ENCODE data around the gene ATP11A. TPM values are rescaled to one million over a fixed set of nuclear protein-coding genes. Genes with fewer than 3 reads are reported as not detected.

The ATP11A gene
- total and polyA plus RNA-seq, 10 of the 15 experiments (the other 5 are each of a cell fraction or from before 2014, with no cell fraction given), result 1.4 to 69.6 (median 14.4) TPM

GRCh38 chr13:112890316-112891145 lies 200.7 kb downstream of the ATP11A start:
- no peak overlapping the region for H3K4me2 ChIP-seq (ENCODE audit: control insufficient read depth, insufficient read depth)
- H3K36me3 ChIP-seq (ENCODE audit: control insufficient read depth in 2 of 2, insufficient read depth in 2 of 2, low read length in 1 of 2), result no peaks in the 10 kb centered on the region
- DNase-seq (ENCODE audit: low read depth, low spot score), result no peak
- no peaks in the 10 kb centered on the region for H3K79me2 ChIP-seq (ENCODE audit: control insufficient read depth, insufficient read depth, low read length)
- H3K27ac ChIP-seq (ENCODE audit: control insufficient read depth, insufficient read depth), result no peak overlapping the region
- SMC1A ChIA-PET (ENCODE audit: uncharacterized antibody, unreplicated experiment), result no interaction called here
- H3K4me3 ChIP-seq, result no peak overlapping the region
- CTCF ChIA-PET, result no interaction called here
- no peaks in the 10 kb centered on the region for H3K9me3 ChIP-seq (replicated peaks; ENCODE audit: control insufficient read depth, insufficient read depth, low read length)
- H3K9ac ChIP-seq (ENCODE audit: control insufficient read depth, insufficient read depth, low read length), result no peak overlapping the region
- H3K4me1 ChIP-seq (ENCODE audit: control insufficient read depth, insufficient read depth, low read length), result no peaks in the 10 kb centered on the region
- 53% methylated on average over 27 of the region's 27 CpGs for WGBS (ENCODE audit: insufficient coverage, insufficient replicate concordance, low lambda C conversion rate, missing lambda C conversion rate)
- no peak for FAIRE-seq
- H2AFZ ChIP-seq (ENCODE audit: control insufficient read depth, low read depth, low read length), result no peak overlapping the region
- in situ Hi-C loops (cut with MboI), result no loop called here
- H3K27me3 ChIP-seq (replicated peaks in 1 of 2; ENCODE audit: control insufficient read depth in 2 of 2, insufficient read depth in 2 of 2, low read length in 1 of 2), result peaks cover 0 to 3% of the 10 kb centered on the region in 2 experiments; a peak in 3 of 4 replicates
- BruUV-seq (replicated peaks), result no TSS peak
- intact Hi-C loops (cut with micrococcal nuclease; ENCODE audit: unreplicated experiment), result no loop called here
- POLR2A ChIA-PET, result no interaction called here
- TF ChIP-seq MXI1 (IDR thresholded peaks at IDR 0.05; ENCODE audit: low read depth, low read length) (no peak), ZNF384 (IDR thresholded peaks at IDR 0.05; ENCODE audit: borderline replicate concordance, low read depth, low read length) (no peak), TCF3 (IDR thresholded peaks at IDR 0.05; ENCODE audit: borderline replicate concordance, insufficient read depth, low read depth, low read length) (no peak), MYC (IDR thresholded peaks at IDR 0.05; ENCODE audit: insufficient read depth, insufficient read length, insufficient replicate concordance, low read length, severe bottlenecking) (no peak), RELA (IDR thresholded peaks at IDR 0.05; ENCODE audit: borderline replicate concordance, partially characterized antibody) (no peak), EP300 (IDR thresholded peaks at IDR 0.05; ENCODE audit: borderline replicate concordance in 1 of 2, control insufficient read depth in 1 of 2, low read depth in 2 of 2, low read length in 2 of 2) (no peak), TARDBP (IDR thresholded peaks at IDR 0.05; ENCODE audit: borderline replicate concordance) (no peak)
- no peaks in the 10 kb centered on the region for H4K20me1 ChIP-seq (ENCODE audit: control insufficient read depth, insufficient read depth)
- RAD21 ChIA-PET (ENCODE audit: unreplicated experiment), result no interaction called here
- ATAC-seq, result no peak

Measured in GM12878 (cell line).